Astrocyte (in vitro differentiated cells and primary cell): ENCODE measurements around the gene KEL. TPM values are rescaled to one million over a fixed set of nuclear protein-coding genes. Genes with fewer than 3 reads are reported as not detected.

Source experiments
- DNase-seq: peaks from one replicate; pipeline ENCODE4 v3.0.0-alpha.2; 2010; ENCODE audit warnings: low read depth
- FAIRE-seq: peaks from 2 replicates; lab custom pipeline; 2011; peaks lifted over from hg19 to GRCh38; lab: Jason Lieb, UNC
- H2AFZ ChIP-seq: 2 replicates; pipeline ENCODE4 v1.6.0; 2012; ENCODE audit warnings: low read depth, low read length, inconsistent platforms
- H3K27ac ChIP-seq: 2 replicates; pipeline ENCODE4 v1.5.1; 2011; ENCODE audit warnings: low read depth, low read length, inconsistent platforms
- H3K27me3 ChIP-seq: 2 replicates; pipeline ENCODE4 v1.6.0; 2011; ENCODE audit warnings: low read length, inconsistent platforms; ENCODE audit not compliant: insufficient read depth
- H3K36me3 ChIP-seq: 2 replicates; pipeline ENCODE4 v1.5.1; 2011; ENCODE audit warnings: low read length, inconsistent platforms; ENCODE audit not compliant: insufficient read depth
- H3K4me1 ChIP-seq: 2 replicates; pipeline ENCODE4 v1.5.1; 2011; ENCODE audit warnings: low read length, inconsistent platforms; ENCODE audit not compliant: insufficient read depth
- H3K4me2 ChIP-seq: 2 replicates; pipeline ENCODE4 v1.6.0; 2012; ENCODE audit warnings: low read length, inconsistent platforms
- H3K4me3 ChIP-seq: 2 replicates; pipeline ENCODE4 v1.5.1; 2011; ENCODE audit warnings: low read depth, mild to moderate bottlenecking, low read length, inconsistent platforms; ENCODE audit not compliant: insufficient read depth
- H3K79me2 ChIP-seq: 2 replicates; pipeline ENCODE4 v1.6.0; 2012; ENCODE audit warnings: mild to moderate bottlenecking, low read length, inconsistent platforms; ENCODE audit not compliant: insufficient read depth
- H3K9ac ChIP-seq: 2 replicates; pipeline ENCODE4 v1.6.0; 2012; ENCODE audit warnings: mild to moderate bottlenecking, low read length, inconsistent platforms
- H3K9me3 ChIP-seq: 2 replicates; pipeline ENCODE4 v1.5.1; 2012; ENCODE audit warnings: low read depth, mild to moderate bottlenecking, low read length, inconsistent platforms; ENCODE audit not compliant: insufficient read depth
- H4K20me1 ChIP-seq: 2 replicates; pipeline ENCODE4 v1.6.0; 2012; ENCODE audit warnings: low read length, inconsistent platforms; ENCODE audit not compliant: insufficient read depth
- H3K27ac Mint-ChIP-seq: one replicate; pipeline ENCODE4 v1.8.0; 2021; ENCODE audit warnings: mild to moderate bottlenecking, mixed read lengths; ENCODE audit not compliant: unreplicated experiment
- H3K27me3 Mint-ChIP-seq: one replicate; pipeline ENCODE4 v1.8.0; 2021; ENCODE audit warnings: low read depth, mixed read lengths; ENCODE audit not compliant: unreplicated experiment
- H3K36me3 Mint-ChIP-seq: one replicate; pipeline ENCODE4 v1.8.0; 2021; ENCODE audit warnings: low read depth, mixed read lengths; ENCODE audit not compliant: unreplicated experiment
- H3K4me1 Mint-ChIP-seq: one replicate; pipeline ENCODE4 v1.8.0; 2021; ENCODE audit warnings: low read depth, mixed read lengths; ENCODE audit not compliant: unreplicated experiment
- H3K4me3 Mint-ChIP-seq: one replicate; pipeline ENCODE4 v1.8.0; 2021; ENCODE audit warnings: mild to moderate bottlenecking, moderate library complexity, mixed read lengths; ENCODE audit not compliant: unreplicated experiment
- H3K9me3 Mint-ChIP-seq: one replicate; pipeline ENCODE4 v1.8.0; 2021; ENCODE audit warnings: mild to moderate bottlenecking, mixed read lengths; ENCODE audit not compliant: unreplicated experiment
- CTCF ChIP-seq: IDR thresholded peaks from 2 replicates; pipeline ENCODE4 v1.5.1; 2011; ENCODE audit warnings: low read depth, mild to moderate bottlenecking, inconsistent platforms, low read length, moderate library complexity; ENCODE audit not compliant: insufficient read depth
- EZH2 ChIP-seq: IDR thresholded peaks from 2 replicates; pipeline ENCODE4 v1.6.1; 2012; ENCODE audit warnings: mild to moderate bottlenecking, low read length, inconsistent platforms; ENCODE audit not compliant: insufficient read depth
- total RNA-seq: library from RNA; stranded (reverse); gene quantifications from 2 replicates; pipeline ENCODE4 v1.2.1, GENCODE V29; 2021

Gene KEL
- total RNA-seq, 1 donor from 2014 or later, result not detected

- no peak for TF ChIP-seq CTCF
- TF ChIP-seq EZH2, result no peak
- Histone ChIP-seq H3K4me3 (no peak overlapping the region), H3K9ac (no peak overlapping the region), H3K4me2 (no peak overlapping the region), H3K27me3 (no peaks in the 10 kb centered on the region), H3K36me3 (no peaks in the 10 kb centered on the region), H3K4me1 (no peaks in the 10 kb centered on the region), H3K27ac (no peak overlapping the region), H4K20me1 (no peaks in the 10 kb centered on the region), H3K9me3 (no peaks in the 10 kb centered on the region), H3K79me2 (no peaks in the 10 kb centered on the region), H2AFZ (no peak overlapping the region)
- FAIRE-seq, result no peak
- H3K4me1 Mint-ChIP-seq, result no peaks in the 10 kb centered on the region
- H3K27me3 Mint-ChIP-seq, result no peaks in the 10 kb centered on the region
- H3K27ac Mint-ChIP-seq, result no peak overlapping the region
- no peak for DNase-seq
- H3K36me3 Mint-ChIP-seq, result no peaks in the 10 kb centered on the region
- H3K4me3 Mint-ChIP-seq, result no peak overlapping the region
- H3K9me3 Mint-ChIP-seq, result no peaks in the 10 kb centered on the region
Measured at GRCh38 chr7:142974626-142975025, 12.5 kb upstream of the KEL start.

- Histone ChIP-seq H3K4me2 (no peak overlapping the region), H3K9me3 (no peaks in the 10 kb centered on the region), H4K20me1 (no peaks in the 10 kb centered on the region), H3K79me2 (no peaks in the 10 kb centered on the region), H2AFZ (no peak overlapping the region), H3K9ac (no peak overlapping the region), H3K27ac (no peak overlapping the region), H3K36me3 (no peaks in the 10 kb centered on the region), H3K27me3 (peaks cover 4% of the 10 kb centered on the region), H3K4me3 (no peak overlapping the region), H3K4me1 (no peaks in the 10 kb centered on the region)
- Mint-ChIP-seq H3K9me3 (no peaks in the 10 kb centered on the region), H3K27ac (no peak overlapping the region), H3K4me3 (no peak overlapping the region), H3K27me3 (peaks cover 7% of the 10 kb centered on the region), H3K4me1 (no peaks in the 10 kb centered on the region), H3K36me3 (no peaks in the 10 kb centered on the region)
- TF ChIP-seq EZH2 (no peak), CTCF (no peak)
- FAIRE-seq (no peak), DNase-seq (no peak)
Measured at GRCh38 chr7:142969183-142969582, 7.0 kb upstream of the KEL start.

GRCh38 chr7:142968229-142968628 lies 6.1 kb upstream of the KEL start:
- no peak for FAIRE-seq
- no peak overlapping the region for H3K4me3 Mint-ChIP-seq

More at GRCh38 chr7:142968229-142968628, 6.1 kb upstream of the KEL start:
- Histone ChIP-seq H3K4me2 (no peak overlapping the region), H3K4me1 (no peaks in the 10 kb centered on the region), H4K20me1 (no peaks in the 10 kb centered on the region), H2AFZ (no peak overlapping the region), H3K4me3 (no peak overlapping the region), H3K9me3 (no peaks in the 10 kb centered on the region), H3K27ac (no peak overlapping the region), H3K36me3 (no peaks in the 10 kb centered on the region), H3K9ac (no peak overlapping the region), H3K27me3 (peaks cover 4% of the 10 kb centered on the region), H3K79me2 (no peaks in the 10 kb centered on the region)
- Mint-ChIP-seq H3K27ac (no peak overlapping the region), H3K36me3 (no peaks in the 10 kb centered on the region), H3K27me3 (peaks cover 7% of the 10 kb centered on the region), H3K4me1 (no peaks in the 10 kb centered on the region), H3K9me3 (no peaks in the 10 kb centered on the region)
- DNase-seq, result no peak
- TF ChIP-seq CTCF (no peak), EZH2 (no peak)
